GM12892 (cell line): ENCODE data around the gene PTPA.

Source experiments
- POLR2A ChIP-seq: IDR thresholded peaks from 2 replicates; pipeline ENCODE4 v1.6.1; 2011; ENCODE audit warnings: low read depth, low read length, control low read depth
- POLR2AphosphoS5 ChIP-seq: IDR thresholded peaks from 2 replicates; pipeline ENCODE4 v1.6.1; 2011; ENCODE audit warnings: low read depth, low read length, control low read depth

DNA sequence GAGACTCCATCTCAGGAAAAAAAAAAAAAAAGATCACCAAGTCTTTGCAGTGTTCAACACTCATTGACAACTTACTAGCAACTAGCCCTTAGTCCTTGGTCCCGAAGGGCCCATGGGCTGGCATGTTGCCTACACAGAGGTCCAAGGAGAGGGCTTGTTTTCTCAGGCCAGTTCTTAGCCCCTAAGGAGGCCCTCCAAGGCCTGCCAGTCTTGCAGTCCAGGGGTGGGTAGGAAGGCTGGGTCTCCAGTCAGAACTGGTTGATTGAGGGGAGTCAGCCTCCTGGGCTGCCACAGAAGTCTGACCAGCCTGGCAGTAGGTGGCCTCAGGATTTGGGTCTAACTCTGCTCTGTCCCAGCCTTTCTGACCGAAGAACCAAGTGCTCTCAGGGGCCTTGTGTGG, 34.1 kb downstream of the PTPA start:
- TF ChIP-seq POLR2A, result no peak
- TF ChIP-seq POLR2AphosphoS5, result no peak
